ENCODE data around the gene ADAM19.

Gene ADAM19

GRCh38 chr5:157475432-157475831 lies 100.1 kb downstream of the ADAM19 start:
- no peak for TF ChIP-seq CTCF (IDR thresholded peaks at IDR 0.05; ENCODE audit: low read depth, low read length)

GRCh38 chr5:157473383-157474320 lies 101.9 kb downstream of the ADAM19 start:
- H3K9me3 ChIP-seq (ENCODE audit: severe bottlenecking) = no peaks in the 10 kb centered on the region
- no peak for DNase-seq
- H3K36me3 ChIP-seq = no peaks in the 10 kb centered on the region
- no peaks in the 10 kb centered on the region for H3K27me3 ChIP-seq (ENCODE audit: insufficient read depth, low read depth, severe bottlenecking)
- no peak overlapping the region for H3K4me3 ChIP-seq (ENCODE audit: low read depth, low read length)
- H3K27ac ChIP-seq = no peak overlapping the region
- TF ChIP-seq CTCF (IDR thresholded peaks at IDR 0.05; ENCODE audit: low read depth, low read length) = no peak

More at GRCh38 chr5:157475432-157475831, 100.1 kb downstream of the ADAM19 start:
- no peak for DNase-seq
- H3K36me3 ChIP-seq = no peaks in the 10 kb centered on the region
- no peak overlapping the region for H3K27ac ChIP-seq
- H3K9me3 ChIP-seq (ENCODE audit: severe bottlenecking) = no peaks in the 10 kb centered on the region
- H3K27me3 ChIP-seq (ENCODE audit: insufficient read depth, low read depth, severe bottlenecking) = no peaks in the 10 kb centered on the region
- H3K4me3 ChIP-seq (ENCODE audit: low read depth, low read length) = no peak overlapping the region

GRCh38 chr5:157471709-157472108 lies 103.9 kb downstream of the ADAM19 start:
- peak; percentile 60; the same call in 1 of the 2 replicates for TF ChIP-seq CTCF (IDR thresholded peaks at IDR 0.05; ENCODE audit: low read depth, low read length)
- Histone ChIP-seq H3K9me3 (ENCODE audit: severe bottlenecking) (no peaks in the 10 kb centered on the region), H3K27ac (no peak overlapping the region), H3K36me3 (no peaks in the 10 kb centered on the region), H3K4me3 (ENCODE audit: low read depth, low read length) (no peak overlapping the region), H3K27me3 (ENCODE audit: insufficient read depth, low read depth, severe bottlenecking) (no peaks in the 10 kb centered on the region)
- peak; percentile 39 for DNase-seq

- H3K36me3 ChIP-seq = no peaks in the 10 kb centered on the region
- no peak overlapping the region for H3K27ac ChIP-seq
- TF ChIP-seq CTCF (IDR thresholded peaks at IDR 0.05; ENCODE audit: low read depth, low read length) = no peak
- H3K4me3 ChIP-seq (ENCODE audit: low read depth, low read length) = no peak overlapping the region
- H3K9me3 ChIP-seq (ENCODE audit: severe bottlenecking) = no peaks in the 10 kb centered on the region
- H3K27me3 ChIP-seq (ENCODE audit: insufficient read depth, low read depth, severe bottlenecking) = no peaks in the 10 kb centered on the region
- peak; percentile 30 for DNase-seq
Observed at GRCh38 chr5:157470631-157471030, 104.9 kb downstream of the ADAM19 start.

GRCh38 chr5:157469687-157470086 lies 105.9 kb downstream of the ADAM19 start:
- H3K36me3 ChIP-seq = no peaks in the 10 kb centered on the region
- DNase-seq = no peak

More at GRCh38 chr5:157469687-157470086, 105.9 kb downstream of the ADAM19 start:
- H3K27ac ChIP-seq = no peak overlapping the region
- no peak overlapping the region for H3K4me3 ChIP-seq (ENCODE audit: low read depth, low read length)
- TF ChIP-seq CTCF (IDR thresholded peaks at IDR 0.05; ENCODE audit: low read depth, low read length) = no peak
- H3K9me3 ChIP-seq (ENCODE audit: severe bottlenecking) = no peaks in the 10 kb centered on the region
- no peaks in the 10 kb centered on the region for H3K27me3 ChIP-seq (ENCODE audit: insufficient read depth, low read depth, severe bottlenecking)

Data from WERI-Rb-1 (cell line).